GM23338 (cell line): ENCODE measurements around the gene HSPB9.

Source experiments
- CTCF ChIP-seq, 2 experiments: fragments of 200-600 bp in 1 of 2; sonication (generic) in 1 of 2; conservative IDR thresholded peaks; 2 replicates each; pipeline versions ENCODE4 v1.5.1 to v1.6.1; 2016 to 2017; ENCODE audit warnings: antibody characterized with exemption in 2 of 2, low read depth in 2 of 2, mild to moderate bottlenecking in 2 of 2, moderate library complexity in 1 of 2
- EZH2 ChIP-seq: fragments of 200-600 bp; sonication (generic); IDR thresholded peaks from one replicate; pipeline ENCODE4 v1.8.0; 2017; ENCODE audit warnings: antibody characterized with exemption, mild to moderate bottlenecking, low read depth; ENCODE audit not compliant: unreplicated experiment
- EZH2phosphoT487 ChIP-seq: fragments of 200-600 bp; sonication (generic); IDR thresholded peaks from one replicate; pipeline ENCODE4 v1.8.1; 2018; ENCODE audit warnings: antibody characterized with exemption; ENCODE audit not compliant: unreplicated experiment
- JUNB ChIP-seq: IDR thresholded peaks from one replicate; pipeline ENCODE4 v1.6.1; 2016; ENCODE audit warnings: antibody characterized with exemption; ENCODE audit not compliant: unreplicated experiment
- NANOG ChIP-seq: IDR thresholded peaks from 2 replicates; pipeline ENCODE4 v1.6.1; 2016; ENCODE audit warnings: antibody characterized with exemption, borderline replicate concordance
- POLR2AphosphoS5 ChIP-seq: IDR thresholded peaks from 2 replicates; pipeline ENCODE4 v1.6.1; 2016; ENCODE audit warnings: antibody characterized with exemption, low read depth
- TF ChIP-seq, protein P1 (sequence below): IDR thresholded peaks from 2 replicates; pipeline ENCODE4 v1.6.1; 2016; ENCODE audit warnings: antibody characterized with exemption
- TF ChIP-seq, protein P2 (sequence below): IDR thresholded peaks from one replicate; pipeline ENCODE4 v1.6.1; 2018; ENCODE audit warnings: antibody characterized with exemption; ENCODE audit not compliant: unreplicated experiment

DNA sequence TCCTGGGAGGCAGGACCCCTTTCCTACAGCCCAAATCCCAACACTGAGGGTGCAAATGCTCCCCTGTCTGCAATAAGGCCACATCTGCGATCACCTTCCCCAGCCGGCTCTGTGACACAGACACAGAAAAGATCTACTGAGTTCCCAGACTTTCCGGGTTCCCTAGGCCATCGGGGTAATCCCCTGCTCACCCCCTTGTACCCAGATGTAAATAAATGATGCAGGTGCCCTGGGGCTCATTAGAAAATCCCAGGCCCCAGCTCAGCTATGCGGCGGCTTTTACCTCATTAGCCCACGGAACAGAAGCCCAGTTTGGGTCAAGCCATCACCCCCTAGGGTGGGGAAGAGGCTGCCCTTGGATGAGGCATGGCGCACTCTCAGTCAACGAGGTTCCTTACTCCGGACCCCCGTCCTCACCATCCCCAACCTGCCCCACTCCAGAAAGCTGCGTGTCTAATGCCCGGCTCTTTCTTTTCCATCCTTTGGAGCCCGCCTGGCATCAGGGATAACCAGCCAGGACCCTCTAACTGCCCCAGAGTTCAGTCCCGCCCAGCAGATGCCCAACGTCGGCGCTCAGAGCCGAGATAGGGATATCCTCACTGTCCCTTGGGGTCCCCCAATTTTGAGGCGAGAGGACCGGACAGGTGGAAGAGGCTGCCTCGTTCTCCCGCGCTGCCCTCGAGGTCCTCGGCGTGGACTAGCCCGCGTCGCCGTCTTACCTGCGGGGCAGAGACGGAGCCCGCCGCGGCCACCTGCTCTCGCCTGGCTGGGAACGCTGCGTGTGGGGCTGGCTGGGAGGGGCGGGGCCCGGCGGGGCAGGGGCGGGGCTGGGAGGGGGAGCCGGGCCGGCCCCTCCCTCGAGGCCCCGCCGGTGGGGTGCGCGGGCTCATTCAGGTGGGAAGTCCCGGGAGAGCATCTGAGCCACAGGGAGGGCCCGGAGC, 24.6 kb upstream of the HSPB9 start, which contains the start of gene ZNF385C:
- TF ChIP-seq CTCF (conservative IDR thresholded peaks at IDR 0.05; ENCODE audit: low read depth in 2 of 2), result no peak
- TF ChIP-seq, protein P1, sequence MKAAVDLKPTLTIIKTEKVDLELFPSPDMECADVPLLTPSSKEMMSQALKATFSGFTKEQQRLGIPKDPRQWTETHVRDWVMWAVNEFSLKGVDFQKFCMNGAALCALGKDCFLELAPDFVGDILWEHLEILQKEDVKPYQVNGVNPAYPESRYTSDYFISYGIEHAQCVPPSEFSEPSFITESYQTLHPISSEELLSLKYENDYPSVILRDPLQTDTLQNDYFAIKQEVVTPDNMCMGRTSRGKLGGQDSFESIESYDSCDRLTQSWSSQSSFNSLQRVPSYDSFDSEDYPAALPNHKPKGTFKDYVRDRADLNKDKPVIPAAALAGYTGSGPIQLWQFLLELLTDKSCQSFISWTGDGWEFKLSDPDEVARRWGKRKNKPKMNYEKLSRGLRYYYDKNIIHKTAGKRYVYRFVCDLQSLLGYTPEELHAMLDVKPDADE, result no peak
- TF ChIP-seq EZH2phosphoT487, result no peak
- TF ChIP-seq EZH2, result no peak
- TF ChIP-seq POLR2AphosphoS5, result no peak
- TF ChIP-seq, protein P2, sequence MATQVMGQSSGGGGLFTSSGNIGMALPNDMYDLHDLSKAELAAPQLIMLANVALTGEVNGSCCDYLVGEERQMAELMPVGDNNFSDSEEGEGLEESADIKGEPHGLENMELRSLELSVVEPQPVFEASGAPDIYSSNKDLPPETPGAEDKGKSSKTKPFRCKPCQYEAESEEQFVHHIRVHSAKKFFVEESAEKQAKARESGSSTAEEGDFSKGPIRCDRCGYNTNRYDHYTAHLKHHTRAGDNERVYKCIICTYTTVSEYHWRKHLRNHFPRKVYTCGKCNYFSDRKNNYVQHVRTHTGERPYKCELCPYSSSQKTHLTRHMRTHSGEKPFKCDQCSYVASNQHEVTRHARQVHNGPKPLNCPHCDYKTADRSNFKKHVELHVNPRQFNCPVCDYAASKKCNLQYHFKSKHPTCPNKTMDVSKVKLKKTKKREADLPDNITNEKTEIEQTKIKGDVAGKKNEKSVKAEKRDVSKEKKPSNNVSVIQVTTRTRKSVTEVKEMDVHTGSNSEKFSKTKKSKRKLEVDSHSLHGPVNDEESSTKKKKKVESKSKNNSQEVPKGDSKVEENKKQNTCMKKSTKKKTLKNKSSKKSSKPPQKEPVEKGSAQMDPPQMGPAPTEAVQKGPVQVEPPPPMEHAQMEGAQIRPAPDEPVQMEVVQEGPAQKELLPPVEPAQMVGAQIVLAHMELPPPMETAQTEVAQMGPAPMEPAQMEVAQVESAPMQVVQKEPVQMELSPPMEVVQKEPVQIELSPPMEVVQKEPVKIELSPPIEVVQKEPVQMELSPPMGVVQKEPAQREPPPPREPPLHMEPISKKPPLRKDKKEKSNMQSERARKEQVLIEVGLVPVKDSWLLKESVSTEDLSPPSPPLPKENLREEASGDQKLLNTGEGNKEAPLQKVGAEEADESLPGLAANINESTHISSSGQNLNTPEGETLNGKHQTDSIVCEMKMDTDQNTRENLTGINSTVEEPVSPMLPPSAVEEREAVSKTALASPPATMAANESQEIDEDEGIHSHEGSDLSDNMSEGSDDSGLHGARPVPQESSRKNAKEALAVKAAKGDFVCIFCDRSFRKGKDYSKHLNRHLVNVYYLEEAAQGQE, result no peak
- no peak for TF ChIP-seq JUNB
- TF ChIP-seq NANOG, result no peak
